Frontal cortex (tissue), 4 donors: Measurements from ENCODE around the gene CTRB1. TPM values are rescaled to one million over a fixed set of nuclear protein-coding genes. Genes with fewer than 3 reads are reported as not detected.

Experiments used
- DNase-seq, 2 donors: peaks; one replicate each; pipeline ENCODE4 v3.0.0; 2012; ENCODE audit warnings: low spot score in 2 of 2
- FAIRE-seq: peaks from 2 replicates; lab custom pipeline; 2012; peaks lifted over from hg19 to GRCh38; lab: Jason Lieb, UNC
- total RNA-seq: library from RNA; depleted of rRNA; stranded (reverse); fragments of >200 nt; gene quantifications from one replicate; pipeline ENCODE4 v1.2.3, GENCODE V29; 2014
- donor health status: control.
- donor health status: control.
- donor health status: control.

Gene CTRB1
- not detected for total RNA-seq

GRCh38 chr16:75218256-75219076, at the start of gene CTRB1:
Gene CTRB1, plus strand, starts transcription at chr16:75218988. Its CDS starts 20 bp downstream, at chr16:75219008.
- DNase-seq, result no peak

GRCh38 chr16:75169899-75170405, 48.8 kb upstream of the CTRB1 start:
- FAIRE-seq, result no peak
- DNase-seq, result no peak

More at GRCh38 chr16:75218256-75219076, at the start of gene CTRB1:
- FAIRE-seq, result no peak

DNA sequence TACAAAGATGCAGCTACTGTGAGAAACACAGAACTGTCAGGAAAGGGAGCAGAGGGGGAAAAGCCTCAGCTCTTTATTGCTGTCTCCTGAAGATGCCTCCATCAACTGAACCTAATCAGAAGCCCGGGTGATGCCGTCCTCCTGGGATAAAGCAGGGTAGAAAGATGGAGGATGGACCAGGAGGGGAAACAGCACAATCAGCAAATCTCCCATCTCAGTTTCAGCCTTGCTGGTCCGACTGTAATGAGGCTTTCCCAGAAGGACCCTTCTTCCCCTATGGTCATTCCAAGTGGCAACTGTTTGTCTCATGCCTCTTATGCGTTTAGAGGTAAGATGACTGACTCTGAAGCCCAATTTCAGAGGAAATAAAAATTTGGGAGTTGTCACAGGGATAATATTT, 46.2 kb upstream of the CTRB1 start:
- DNase-seq (no peak), FAIRE-seq (no peak)

GRCh38 chr16:75175074-75175473, 43.7 kb upstream of the CTRB1 start:
- DNase-seq (no peak), FAIRE-seq (no peak)

- no peak for FAIRE-seq
- no peak for DNase-seq
These were observed 41.9 kb upstream of the CTRB1 start for GRCh38 chr16:75176926-75177325.

- DNase-seq (no peak), FAIRE-seq (no peak)
These were observed 39.6 kb upstream of the CTRB1 start for GRCh38 chr16:75179208-75179607.

DNA sequence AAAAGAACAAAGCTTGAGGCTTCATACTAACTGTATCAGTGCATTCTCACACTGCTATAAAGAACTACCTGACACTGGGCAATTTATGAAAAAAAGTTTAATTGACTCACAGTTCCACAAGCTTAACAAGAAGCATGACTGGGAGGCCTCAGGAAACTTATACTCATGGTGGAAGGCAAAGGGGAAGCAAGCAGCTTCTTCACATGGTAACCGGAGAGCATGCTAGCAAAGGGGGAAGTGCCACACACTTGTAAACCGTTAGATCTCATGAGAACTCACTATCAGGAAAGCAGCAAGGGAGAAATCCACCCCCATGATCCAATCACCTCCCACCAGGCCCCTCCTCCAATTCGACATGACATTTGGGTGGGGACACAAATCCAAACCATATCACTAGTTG, 37.2 kb upstream of the CTRB1 start:
- FAIRE-seq (no peak), DNase-seq (no peak)

- no peak for DNase-seq
- FAIRE-seq, result no peak
These were observed 29.8 kb upstream of the CTRB1 start for GRCh38 chr16:75188832-75189477.

- DNase-seq (no peak), FAIRE-seq (no peak)
These were observed 29.0 kb upstream of the CTRB1 start for GRCh38 chr16:75189638-75190245.

- DNase-seq (no peak), FAIRE-seq (no peak)
These were observed 26.1 kb upstream of the CTRB1 start for GRCh38 chr16:75192606-75193264.

DNA sequence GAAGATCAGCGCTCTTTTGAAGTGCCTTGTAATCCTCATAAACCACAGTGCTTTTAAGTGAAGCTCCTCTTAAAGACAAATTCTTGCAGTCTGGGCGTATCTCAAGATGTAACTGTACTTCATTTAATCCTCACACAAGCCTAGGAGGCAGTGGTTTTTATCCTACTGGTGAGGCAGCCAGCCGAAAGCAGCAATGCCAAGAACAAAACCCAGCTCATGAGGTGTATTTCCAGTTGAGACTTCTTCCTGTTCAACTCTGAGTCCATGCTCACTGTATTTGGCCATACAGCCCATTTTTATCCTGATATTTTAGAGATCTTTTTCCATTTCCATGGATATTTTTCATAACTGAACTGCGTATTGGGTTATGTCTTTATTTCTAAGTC, 25.5 kb upstream of the CTRB1 start:
- no peak for FAIRE-seq

GRCh38 chr16:75193730-75194444, 24.9 kb upstream of the CTRB1 start:
- DNase-seq, result no peak
- no peak for FAIRE-seq

More for the DNA sequence above, 25.5 kb upstream of the CTRB1 start:
- DNase-seq, result no peak

DNA sequence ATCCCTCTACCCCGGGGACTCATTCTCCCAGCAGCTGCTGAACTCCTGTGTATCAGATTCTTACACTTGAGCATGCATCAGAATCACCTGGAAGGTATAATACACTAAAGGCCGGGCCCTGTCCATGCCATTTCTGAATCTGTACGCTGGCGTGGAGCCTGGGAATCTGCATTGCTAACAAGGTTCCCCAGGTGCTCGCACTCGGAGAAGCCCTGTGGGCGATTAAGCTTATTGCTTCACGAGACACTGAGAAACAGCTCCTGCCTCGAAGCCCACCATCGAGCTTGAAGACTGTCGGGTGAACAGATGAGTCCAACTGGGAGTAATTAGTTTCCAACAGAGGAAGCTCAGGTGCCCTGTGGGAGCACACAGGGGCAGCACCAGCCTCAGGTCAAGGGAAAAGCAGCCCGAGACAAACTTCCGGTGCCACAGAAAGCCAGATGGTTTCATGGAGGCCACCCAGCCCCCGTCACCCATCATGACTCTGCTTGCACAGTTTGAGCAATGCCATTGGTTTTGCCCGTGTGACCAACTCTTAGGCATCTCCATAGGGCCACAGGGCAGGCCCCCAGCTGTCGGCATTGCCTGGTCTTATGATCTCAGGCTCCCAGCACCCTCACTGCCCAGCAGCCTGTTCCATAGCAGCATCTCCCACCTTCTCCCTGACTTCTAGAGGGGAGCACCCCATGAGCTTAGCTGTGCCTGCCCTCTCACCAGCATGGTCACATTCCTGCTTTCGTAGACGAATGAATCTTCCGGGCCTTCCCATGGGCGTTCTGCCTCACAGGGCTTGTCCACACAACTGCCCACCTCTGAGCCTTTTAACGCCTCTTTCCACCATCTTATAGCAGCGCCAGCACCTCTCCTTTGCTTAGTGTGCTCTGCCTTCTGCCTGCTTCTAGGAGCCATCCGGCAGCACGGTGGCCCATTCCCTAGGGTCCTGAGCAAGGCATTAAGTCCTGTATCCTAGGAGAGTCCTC, 22.7 kb upstream of the CTRB1 start:
- DNase-seq (no peak), FAIRE-seq (no peak)

GRCh38 chr16:75196836-75197235, 22.0 kb upstream of the CTRB1 start:
- FAIRE-seq (no peak), DNase-seq (no peak)

DNA sequence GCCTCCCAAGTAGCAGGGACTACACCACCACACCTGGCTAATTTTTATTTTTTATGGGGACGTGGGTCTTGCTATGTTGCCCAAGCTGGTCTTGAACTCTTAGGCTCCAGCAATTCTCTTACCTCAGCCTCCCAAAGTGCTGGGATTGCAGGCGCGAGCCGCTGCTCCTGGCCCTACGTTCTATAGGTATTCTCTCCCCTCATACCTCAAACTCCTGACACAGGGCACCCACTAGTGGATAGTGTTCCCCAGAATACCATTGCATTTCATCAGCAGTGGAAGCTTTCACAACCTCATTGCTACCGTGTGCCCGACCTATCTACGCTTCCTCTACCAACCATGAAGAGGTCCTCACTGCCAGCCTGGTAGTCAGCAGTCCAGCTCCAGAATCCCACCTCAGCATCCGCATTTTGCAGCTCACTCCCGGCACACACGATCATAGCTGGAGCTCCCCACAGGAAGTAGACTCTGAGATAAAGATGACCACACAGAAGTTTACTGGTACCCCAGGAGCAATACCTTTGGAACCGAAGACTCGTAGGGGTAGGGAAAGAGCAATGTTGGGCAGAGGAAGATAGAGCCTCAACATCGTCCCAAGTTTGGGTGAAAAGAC, 21.2 kb upstream of the CTRB1 start:
- FAIRE-seq (no peak), DNase-seq (no peak)

DNA sequence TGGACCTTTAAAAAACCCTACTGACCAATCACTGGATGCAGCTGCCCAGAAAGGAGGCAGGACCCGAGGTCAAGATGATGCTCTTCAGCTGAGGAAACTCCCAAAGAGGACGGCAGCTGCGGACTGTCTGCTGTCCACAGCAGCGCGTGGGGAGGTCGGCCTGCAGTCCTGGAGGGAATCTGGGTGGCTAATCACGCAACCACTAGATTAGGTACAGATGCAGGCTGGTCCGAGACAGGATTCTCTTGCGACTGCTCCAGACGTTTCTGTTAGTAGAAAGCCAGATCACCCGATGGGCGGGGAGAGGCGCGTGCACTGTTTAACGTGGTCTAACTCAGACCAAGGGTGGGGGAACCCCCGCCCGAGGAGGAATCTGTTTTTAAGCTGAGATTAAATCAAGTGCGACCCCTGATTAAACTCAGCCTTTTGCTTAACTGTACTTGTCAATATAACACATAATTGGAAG, 20.6 kb upstream of the CTRB1 start:
- no peak for FAIRE-seq
- DNase-seq, result no peak

- FAIRE-seq (no peak), DNase-seq (no peak)
These were observed 16.7 kb upstream of the CTRB1 start for GRCh38 chr16:75202069-75202590.

- FAIRE-seq (no peak), DNase-seq (no peak)
These were observed 15.7 kb upstream of the CTRB1 start for GRCh38 chr16:75203096-75203495.
